HEK293 (cell line): ENCODE data around the gene MARF1.

Source experiments
- TRIM28 ChIP-seq: IDR thresholded peaks from 2 replicates; pipeline ENCODE4 v1.6.1; 2011; ENCODE audit warnings: low read length, control low read depth, borderline replicate concordance
- ZNF302 ChIP-seq: fragments of 450-650 bp; formaldehyde crosslinking; IDR thresholded peaks from 2 replicates; pipeline ENCODE4 v1.5.1; 2016; ENCODE audit warnings: missing biosample characterization, missing genetic modification characterization, low read depth
- ZSCAN23 ChIP-seq: fragments of 450-650 bp; formaldehyde crosslinking; IDR thresholded peaks from 2 replicates; pipeline ENCODE4 v1.5.1; 2016; ENCODE audit warnings: missing biosample characterization, missing genetic modification characterization
- TF ChIP-seq, protein P1 (sequence below): fragments of 450-650 bp; formaldehyde crosslinking; IDR thresholded peaks from 2 replicates; pipeline ENCODE4 v1.5.1; 2016; ENCODE audit warnings: missing biosample characterization, missing genetic modification characterization
- TF ChIP-seq, protein P2 (sequence below): fragments of 450-650 bp; formaldehyde crosslinking; IDR thresholded peaks from 2 replicates; pipeline ENCODE4 v1.5.0; 2017; ENCODE audit warnings: missing biosample characterization, missing genetic modification characterization, borderline replicate concordance

DNA sequence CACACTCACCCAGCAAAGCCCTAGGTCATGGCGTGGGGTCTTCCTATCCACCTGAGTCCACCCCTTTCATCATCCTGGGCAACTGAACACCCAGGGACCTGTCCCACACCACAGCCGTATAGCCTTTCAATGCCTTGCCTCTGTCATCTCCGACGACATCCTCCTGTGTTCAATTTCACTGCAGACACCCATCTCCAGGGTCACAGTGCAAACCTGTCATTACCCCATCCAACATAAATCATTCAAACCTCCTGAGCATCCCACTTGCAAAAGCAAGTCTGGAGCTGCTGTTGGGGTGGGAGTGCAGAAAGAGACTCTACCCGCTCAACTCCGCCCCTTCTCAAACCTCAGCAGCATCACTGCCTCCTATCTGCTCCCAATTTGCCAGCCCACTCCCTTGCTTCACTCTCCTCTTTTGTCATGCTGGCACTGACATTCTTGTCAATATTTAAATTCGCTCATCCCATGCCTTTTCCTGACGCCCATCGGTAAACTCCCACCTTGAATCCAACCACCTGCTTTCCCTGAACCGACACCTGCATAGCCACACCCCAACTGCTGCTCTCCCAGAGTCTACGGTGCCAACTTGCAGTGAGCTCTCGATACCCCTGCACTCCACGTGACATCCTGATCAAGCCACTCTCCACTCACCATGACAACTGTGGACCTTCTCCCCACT, 37.0 kb downstream of the MARF1 start:
- TF ChIP-seq, protein P1, sequence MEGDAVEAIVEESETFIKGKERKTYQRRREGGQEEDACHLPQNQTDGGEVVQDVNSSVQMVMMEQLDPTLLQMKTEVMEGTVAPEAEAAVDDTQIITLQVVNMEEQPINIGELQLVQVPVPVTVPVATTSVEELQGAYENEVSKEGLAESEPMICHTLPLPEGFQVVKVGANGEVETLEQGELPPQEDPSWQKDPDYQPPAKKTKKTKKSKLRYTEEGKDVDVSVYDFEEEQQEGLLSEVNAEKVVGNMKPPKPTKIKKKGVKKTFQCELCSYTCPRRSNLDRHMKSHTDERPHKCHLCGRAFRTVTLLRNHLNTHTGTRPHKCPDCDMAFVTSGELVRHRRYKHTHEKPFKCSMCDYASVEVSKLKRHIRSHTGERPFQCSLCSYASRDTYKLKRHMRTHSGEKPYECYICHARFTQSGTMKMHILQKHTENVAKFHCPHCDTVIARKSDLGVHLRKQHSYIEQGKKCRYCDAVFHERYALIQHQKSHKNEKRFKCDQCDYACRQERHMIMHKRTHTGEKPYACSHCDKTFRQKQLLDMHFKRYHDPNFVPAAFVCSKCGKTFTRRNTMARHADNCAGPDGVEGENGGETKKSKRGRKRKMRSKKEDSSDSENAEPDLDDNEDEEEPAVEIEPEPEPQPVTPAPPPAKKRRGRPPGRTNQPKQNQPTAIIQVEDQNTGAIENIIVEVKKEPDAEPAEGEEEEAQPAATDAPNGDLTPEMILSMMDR: no peak
- TF ChIP-seq ZSCAN23 (tag by site-specific recombination) (no peak), ZNF302 (tag by site-specific recombination) (no peak), TRIM28 (no peak)
- TF ChIP-seq, protein P2, sequence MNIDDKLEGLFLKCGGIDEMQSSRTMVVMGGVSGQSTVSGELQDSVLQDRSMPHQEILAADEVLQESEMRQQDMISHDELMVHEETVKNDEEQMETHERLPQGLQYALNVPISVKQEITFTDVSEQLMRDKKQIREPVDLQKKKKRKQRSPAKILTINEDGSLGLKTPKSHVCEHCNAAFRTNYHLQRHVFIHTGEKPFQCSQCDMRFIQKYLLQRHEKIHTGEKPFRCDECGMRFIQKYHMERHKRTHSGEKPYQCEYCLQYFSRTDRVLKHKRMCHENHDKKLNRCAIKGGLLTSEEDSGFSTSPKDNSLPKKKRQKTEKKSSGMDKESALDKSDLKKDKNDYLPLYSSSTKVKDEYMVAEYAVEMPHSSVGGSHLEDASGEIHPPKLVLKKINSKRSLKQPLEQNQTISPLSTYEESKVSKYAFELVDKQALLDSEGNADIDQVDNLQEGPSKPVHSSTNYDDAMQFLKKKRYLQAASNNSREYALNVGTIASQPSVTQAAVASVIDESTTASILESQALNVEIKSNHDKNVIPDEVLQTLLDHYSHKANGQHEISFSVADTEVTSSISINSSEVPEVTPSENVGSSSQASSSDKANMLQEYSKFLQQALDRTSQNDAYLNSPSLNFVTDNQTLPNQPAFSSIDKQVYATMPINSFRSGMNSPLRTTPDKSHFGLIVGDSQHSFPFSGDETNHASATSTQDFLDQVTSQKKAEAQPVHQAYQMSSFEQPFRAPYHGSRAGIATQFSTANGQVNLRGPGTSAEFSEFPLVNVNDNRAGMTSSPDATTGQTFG (tag by site-specific recombination): no peak
